OCI-LY3 (cell line): ENCODE results near the gene SMDT1.
"Not testable (repeated sequence)": the region's sequence is repeated elsewhere in the genome, so short reads cannot be mapped to it uniquely, and the experiment has no call there.

Experiments
- CTCF ChIP-seq: fragments of 200-600, 300-600 bp; sonication (generic); IDR thresholded peaks from 2 replicates; pipeline ENCODE4 v1.5.1; 2014; ENCODE audit warnings: antibody characterized with exemption, low read length, low read depth
- EZH2phosphoT487 ChIP-seq: fragments of 200-600 bp; shearing (Covaris generic); IDR thresholded peaks from 2 replicates; pipeline ENCODE4 v1.6.1; 2018; ENCODE audit warnings: antibody characterized with exemption, mixed run types, low read depth

- not testable (repeated sequence) for TF ChIP-seq CTCF, EZH2phosphoT487
Observed at GRCh38 chr22:42130639-42131431, 51.3 kb downstream of the SMDT1 start, which contains the start of gene CYP2D6.
